ENCODE data around the gene TPGS2. TPM values are rescaled to one million over a fixed set of nuclear protein-coding genes. Genes with fewer than 3 reads are reported as not detected.

TPGS2 gene
- total RNA-seq, 2 experiments from 2014 or later, result 77.0 to 83.1 TPM

- CTCF ChIA-PET, result no interaction called here
- no peaks in the 10 kb centered on the region for H3K27me3 Mint-ChIP-seq
- H3K9me3 Mint-ChIP-seq, result no peaks in the 10 kb centered on the region
- peaks cover 7% of the 10 kb centered on the region for H3K4me1 Mint-ChIP-seq (ENCODE audit: low read depth)
- H3K36me3 Mint-ChIP-seq (ENCODE audit: low read depth), result peaks cover 3% of the 10 kb centered on the region
- no peak overlapping the region for H3K27ac Mint-ChIP-seq
- intact Hi-C loops (cut with micrococcal nuclease), result no loop called here
- DNase-seq, result no peak
- TF ChIP-seq CTCF (IDR thresholded peaks at IDR 0.05), result no peak
- POLR2A ChIA-PET, result no interaction called here
- no peak for ATAC-seq
- H3K4me3 Mint-ChIP-seq, result no peak overlapping the region
Measured at GRCh38 chr18:36775396-36775795, 53.4 kb downstream of the TPGS2 start.

GRCh38 chr18:36772241-36772723 is 56.5 kb downstream of the TPGS2 start:
- DNase-seq (no peak), ATAC-seq (no peak)
- TF ChIP-seq CTCF (IDR thresholded peaks at IDR 0.05), result no peak
- Mint-ChIP-seq H3K27ac (no peak overlapping the region), H3K4me1 (ENCODE audit: low read depth) (peaks cover 7% of the 10 kb centered on the region), H3K27me3 (peaks cover 3% of the 10 kb centered on the region), H3K36me3 (ENCODE audit: low read depth) (no peaks in the 10 kb centered on the region), H3K4me3 (no peak overlapping the region), H3K9me3 (no peaks in the 10 kb centered on the region)
- ChIA-PET POLR2A (no interaction called here), CTCF (no interaction called here)
- intact Hi-C loops (cut with micrococcal nuclease), result no loop called here

- intact Hi-C loops (cut with micrococcal nuclease), result no loop called here
- H3K4me3 Mint-ChIP-seq, result no peak overlapping the region
- CTCF ChIA-PET, result no interaction called here
- H3K9me3 Mint-ChIP-seq, result no peaks in the 10 kb centered on the region
- no peak overlapping the region for H3K27ac Mint-ChIP-seq
- peaks cover 3% of the 10 kb centered on the region for H3K27me3 Mint-ChIP-seq
- H3K4me1 Mint-ChIP-seq (ENCODE audit: low read depth), result peaks cover 7% of the 10 kb centered on the region
- TF ChIP-seq CTCF (IDR thresholded peaks at IDR 0.05), result no peak
- no peak for DNase-seq
- H3K36me3 Mint-ChIP-seq (ENCODE audit: low read depth), result no peaks in the 10 kb centered on the region
- ATAC-seq, result no peak
- POLR2A ChIA-PET, result no interaction called here
Measured at GRCh38 chr18:36771245-36771644, 57.6 kb downstream of the TPGS2 start.

GRCh38 chr18:36770315-36770946 is 58.4 kb downstream of the TPGS2 start:
- ATAC-seq, result no peak
- no peaks in the 10 kb centered on the region for H3K36me3 Mint-ChIP-seq (ENCODE audit: low read depth)
- DNase-seq, result no peak
- intact Hi-C loops (cut with micrococcal nuclease), result no loop called here
- no peak overlapping the region for H3K27ac Mint-ChIP-seq
- peaks cover 3% of the 10 kb centered on the region for H3K27me3 Mint-ChIP-seq
- CTCF ChIA-PET, result no interaction called here
- H3K9me3 Mint-ChIP-seq, result no peaks in the 10 kb centered on the region
- no peak for TF ChIP-seq CTCF (IDR thresholded peaks at IDR 0.05)
- POLR2A ChIA-PET, result no interaction called here
- peaks cover 7% of the 10 kb centered on the region for H3K4me1 Mint-ChIP-seq (ENCODE audit: low read depth)
- no peak overlapping the region for H3K4me3 Mint-ChIP-seq

GRCh38 chr18:36769611-36770314 is 59.0 kb downstream of the TPGS2 start:
- peak; percentile 46 for TF ChIP-seq CTCF (IDR thresholded peaks at IDR 0.05)
- intact Hi-C loops (cut with micrococcal nuclease), result no loop called here
- peaks cover 7% of the 10 kb centered on the region for H3K4me1 Mint-ChIP-seq (ENCODE audit: low read depth)
- H3K27me3 Mint-ChIP-seq, result peaks cover 3% of the 10 kb centered on the region
- H3K27ac Mint-ChIP-seq, result no peak overlapping the region
- ChIA-PET POLR2A (no interaction called here), CTCF (no interaction called here)
- peak; percentile 32 for DNase-seq
- ATAC-seq, result no peak
- H3K9me3 Mint-ChIP-seq, result no peaks in the 10 kb centered on the region
- H3K4me3 Mint-ChIP-seq, result no peak overlapping the region
- H3K36me3 Mint-ChIP-seq (ENCODE audit: low read depth), result no peaks in the 10 kb centered on the region

All from activated CD8-positive, alpha-beta T cell treated with anti-CD3 and anti-CD28 coated beads for 36 hours (primary cell).